SK-N-MC (cell line): Measurements from ENCODE around the gene MRPL20.
"Not testable (repeated sequence)": the region's sequence is repeated elsewhere in the genome, so short reads cannot be mapped to it uniquely, and the experiment has no call there.

Experiments
- DNase-seq: peaks from one replicate; pipeline ENCODE4 v3.0.0-alpha.2; 2011; ENCODE audit warnings: low read depth, low spot score
- H3K27ac ChIP-seq: fragments of 200-600 bp; sonication (generic); 2 replicates; pipeline ENCODE4 v1.5.1; 2016; ENCODE audit warnings: mixed run types
- H3K36me3 ChIP-seq: fragments of 200-600 bp; sonication (generic); 2 replicates; pipeline ENCODE4 v1.6.1; 2017; ENCODE audit warnings: antibody characterized with exemption, low read length, mixed read lengths; ENCODE audit not compliant: insufficient read depth
- H3K4me3 ChIP-seq: fragments of 200-600 bp; sonication (generic); 2 replicates; pipeline ENCODE4 v1.5.1; 2016
- H3K9ac ChIP-seq: fragments of 200-600 bp; sonication (generic); 2 replicates; pipeline ENCODE4 v1.8.0; 2017; ENCODE audit warnings: mixed run types, mixed read lengths; ENCODE audit not compliant: insufficient read length
- H3K9me3 ChIP-seq: fragments of 200-600 bp; sonication (generic); 2 replicates; pipeline ENCODE4 v1.6.1; 2017; ENCODE audit warnings: low read depth, mild to moderate bottlenecking, antibody characterized with exemption, low read length, moderate library complexity, mixed read lengths
- EZH2 ChIP-seq: fragments of 200-600 bp; sonication (generic); IDR thresholded peaks from one replicate; pipeline ENCODE4 v1.6.1; 2017; ENCODE audit warnings: antibody characterized with exemption
- FOXP2 ChIP-seq: optimal IDR thresholded peaks from 2 replicates; pipeline ENCODE3; 2011; ENCODE audit warnings: mild to moderate bottlenecking, moderate library complexity; ENCODE audit not compliant: insufficient read depth; ENCODE audit errors: extremely low read length, control extremely low read depth
- POLR2AphosphoS5 ChIP-seq: IDR thresholded peaks from 2 replicates; pipeline ENCODE4 v1.6.1; 2012; ENCODE audit warnings: mild to moderate bottlenecking, low read depth, low read length, borderline replicate concordance

MRPL20 gene

GRCh38 chr1:1432951-1433803, 26.1 kb upstream of the MRPL20 start:
- Histone ChIP-seq H3K36me3 (no peaks in the 10 kb centered on the region), H3K27ac (no peak overlapping the region), H3K9ac (no peak overlapping the region), H3K4me3 (no peak overlapping the region), H3K9me3 (no peaks in the 10 kb centered on the region)
- TF ChIP-seq EZH2 = no peak
- no peak for TF ChIP-seq POLR2AphosphoS5
- TF ChIP-seq FOXP2 = no peak
- no peak for DNase-seq

- TF ChIP-seq POLR2AphosphoS5 (no peak), FOXP2 (no peak), EZH2 (no peak)
- Histone ChIP-seq H3K9me3 (no peaks in the 10 kb centered on the region), H3K36me3 (no peaks in the 10 kb centered on the region), H3K27ac (no peak overlapping the region), H3K9ac (no peak overlapping the region), H3K4me3 (no peak overlapping the region)
- DNase-seq = no peak
These were observed 25.3 kb upstream of the MRPL20 start for GRCh38 chr1:1432274-1432950.

- no peaks in the 10 kb centered on the region for H3K9me3 ChIP-seq
- no peak for DNase-seq
- no peak overlapping the region for H3K27ac ChIP-seq
- TF ChIP-seq POLR2AphosphoS5 = no peak
- TF ChIP-seq FOXP2 = no peak
- no peak for TF ChIP-seq EZH2
- H3K4me3 ChIP-seq = no peak overlapping the region
- H3K36me3 ChIP-seq = no peaks in the 10 kb centered on the region
- no peak overlapping the region for H3K9ac ChIP-seq
These were observed 24.8 kb upstream of the MRPL20 start for GRCh38 chr1:1431845-1432273.

- H3K27ac ChIP-seq = no peak overlapping the region
- H3K36me3 ChIP-seq = no peaks in the 10 kb centered on the region
- no peak overlapping the region for H3K4me3 ChIP-seq
- TF ChIP-seq EZH2 (no peak), POLR2AphosphoS5 (no peak), FOXP2 (no peak)
- no peak overlapping the region for H3K9ac ChIP-seq
- H3K9me3 ChIP-seq = no peaks in the 10 kb centered on the region
- DNase-seq = no peak
These were observed 24.1 kb upstream of the MRPL20 start for GRCh38 chr1:1430992-1431844.

- H3K4me3 ChIP-seq = no peak overlapping the region
- TF ChIP-seq EZH2 (no peak), FOXP2 (no peak), POLR2AphosphoS5 (no peak)
- no peaks in the 10 kb centered on the region for H3K36me3 ChIP-seq
- H3K27ac ChIP-seq = no peak overlapping the region
- no peaks in the 10 kb centered on the region for H3K9me3 ChIP-seq
- H3K9ac ChIP-seq = no peak overlapping the region
- no peak for DNase-seq
These were observed 23.3 kb upstream of the MRPL20 start for GRCh38 chr1:1430114-1430982.

GRCh38 chr1:1429671-1430073, 22.6 kb upstream of the MRPL20 start:
- H3K36me3 ChIP-seq = no peaks in the 10 kb centered on the region
- no peak overlapping the region for H3K27ac ChIP-seq
- no peak overlapping the region for H3K9ac ChIP-seq
- H3K9me3 ChIP-seq = no peaks in the 10 kb centered on the region
- DNase-seq = no peak
- H3K4me3 ChIP-seq = no peak overlapping the region
- TF ChIP-seq POLR2AphosphoS5 (no peak), FOXP2 (no peak)

- not testable (repeated sequence) for H3K9ac ChIP-seq, H3K36me3 ChIP-seq, H3K9me3 ChIP-seq, DNase-seq, H3K27ac ChIP-seq, H3K4me3 ChIP-seq
These were observed 21.9 kb upstream of the MRPL20 start for GRCh38 chr1:1428967-1429366.

GRCh38 chr1:1428174-1428573, 21.1 kb upstream of the MRPL20 start:
- DNase-seq = no peak
- no peaks in the 10 kb centered on the region for H3K9me3 ChIP-seq
- no peak overlapping the region for H3K9ac ChIP-seq
- H3K4me3 ChIP-seq = no peak overlapping the region
- H3K36me3 ChIP-seq = no peaks in the 10 kb centered on the region
- no peak overlapping the region for H3K27ac ChIP-seq
- no peak for TF ChIP-seq POLR2AphosphoS5
- TF ChIP-seq FOXP2 = no peak
- TF ChIP-seq EZH2 = no peak
